K562 (cell line): ENCODE results near the gene TBXAS1. TPM values are rescaled to one million over a fixed set of nuclear protein-coding genes. Genes with fewer than 3 reads are reported as not detected.

Experiments
- ATF1 ChIP-seq, 2 experiments: fragments of 450-650 bp in 1 of 2; IDR thresholded peaks; 2 replicates each; pipeline ENCODE4 v1.6.1; 2016; ENCODE audit warnings: missing compliant biosample characterization in 1 of 2, missing genetic modification characterization in 1 of 2
- CHAMP1 ChIP-seq: fragments of 450-650 bp; IDR thresholded peaks from 2 replicates; pipeline ENCODE4 v1.6.1; 2016; ENCODE audit warnings: mild to moderate bottlenecking
- E2F3 ChIP-seq: fragments of 250-450 bp; sonication (Bioruptor Pico); IDR thresholded peaks from 2 replicates; pipeline ENCODE4 v1.4.0; 2020; ENCODE audit warnings: mild to moderate bottlenecking
- EP400 ChIP-seq: fragments of 450-650 bp; IDR thresholded peaks from 2 replicates; pipeline ENCODE4 v1.6.1; 2017; ENCODE audit warnings: antibody characterized with exemption, mild to moderate bottlenecking, moderate library complexity
- EWSR1 ChIP-seq: fragments of 450-650 bp; IDR thresholded peaks from 2 replicates; pipeline ENCODE4 v1.6.1; 2018; ENCODE audit warnings: borderline replicate concordance, mild to moderate bottlenecking, low read depth, moderate library complexity; ENCODE audit not compliant: partially characterized antibody
- FOSL1 ChIP-seq: fragments of 200-800 bp; sonication (Bioruptor generic); conservative IDR thresholded peaks from 2 replicates; pipeline ENCODE4 v1.6.1; 2016; ENCODE audit warnings: missing genetic modification characterization, missing compliant biosample characterization
- HSF4 ChIP-seq: fragments of 250-450 bp; sonication (Bioruptor Pico); IDR thresholded peaks from 2 replicates; pipeline ENCODE4 v2.1.2; 2022; ENCODE audit warnings: mild to moderate bottlenecking, moderate library complexity, borderline replicate concordance
- MTF1 ChIP-seq: fragments of 250-450 bp; sonication (Bioruptor Pico); IDR thresholded peaks from 2 replicates; pipeline ENCODE4 v1.9.0; 2021; ENCODE audit warnings: moderate library complexity, mild to moderate bottlenecking, inconsistent platforms, borderline replicate concordance
- NR1H2 ChIP-seq: sonication (generic); formaldehyde crosslinking; IDR thresholded peaks from 2 replicates; pipeline ENCODE4 v1.4.0; 2020; ENCODE audit warnings: mild to moderate bottlenecking, missing genetic modification reagents
- NRF1 ChIP-seq, 2 experiments: fragments of 450-650 bp; IDR thresholded peaks in 1 of 2; conservative IDR thresholded peaks in 1 of 2; 2 replicates each; pipeline ENCODE4 v1.6.1; 2014; ENCODE audit warnings: mild to moderate bottlenecking in 2 of 2
- RNF2 ChIP-seq: sonication (generic); IDR thresholded peaks from 2 replicates; pipeline ENCODE4 v1.6.1; 2016
- SIRT6 ChIP-seq: IDR thresholded peaks from one replicate; pipeline ENCODE4 v1.6.1; 2012; ENCODE audit warnings: low read depth, mild to moderate bottlenecking, control low read depth, inconsistent platforms, low read length, moderate library complexity
- SMAD2 ChIP-seq: fragments of 150-350 bp; IDR thresholded peaks from 2 replicates; pipeline ENCODE4 v1.6.1; 2014; ENCODE audit warnings: low read depth, mild to moderate bottlenecking, low read length
- ZNF212 ChIP-seq: fragments of 450-650 bp; formaldehyde crosslinking; IDR thresholded peaks from 2 replicates; pipeline ENCODE4 v1.4.0; 2020; ENCODE audit warnings: mild to moderate bottlenecking
- ZNF224 ChIP-seq: sonication (generic); formaldehyde crosslinking; IDR thresholded peaks from 2 replicates; pipeline ENCODE4 v1.8.0; 2022; ENCODE audit warnings: mild to moderate bottlenecking, missing genetic modification reagents
- ZNF395 ChIP-seq: fragments of 200-800 bp; sonication (Bioruptor generic); IDR thresholded peaks from 2 replicates; pipeline ENCODE4 v1.6.1; 2017; ENCODE audit warnings: missing genetic modification characterization, missing compliant biosample characterization
- ZNF583 ChIP-seq: fragments of 250-450 bp; sonication (Bioruptor Pico); IDR thresholded peaks from 2 replicates; pipeline ENCODE4 v1.4.0; 2020
- polyA plus RNA-seq, 8 experiments: library from polyadenylated mRNA; depleted of rRNA in 4 of 8; stranded (reverse) in 5 of 8; unstranded in 3 of 8; fragments of >200 nt; fragmentation: Nextera tagmentation in 2 of 8; fragmentation: Illumina TruSeq in 1 of 8; extraction: Ambion mirVana in 2 of 8; extraction: Trizol in 1 of 8; gene quantifications; 2 replicates each; pipeline versions ENCODE4 v1.2.1 to v1.2.3, GENCODE V29; 2011 to 2014; ENCODE audit warnings: inconsistent platforms in 1 of 8, missing spikeins in 1 of 8
- total RNA-seq, 7 experiments: library from RNA; depleted of rRNA in 6 of 7; stranded (reverse); fragments of >200 nt in 6 of 7; fragmentation: Illumina TruSeq in 2 of 7; extraction: Trizol in 2 of 7; gene quantifications; 2 replicates each; pipeline versions ENCODE4 v1.2.1 to v1.2.3, GENCODE V29; 2011 to 2021; ENCODE audit warnings: low replicate concordance in 1 of 7
- TF ChIP-seq, protein P1 (sequence below): sonication (generic); formaldehyde crosslinking; IDR thresholded peaks from 2 replicates; pipeline ENCODE4 v1.8.1; 2023; ENCODE audit warnings: mild to moderate bottlenecking, missing genetic modification reagents
- TF ChIP-seq, protein P2 (sequence below): sonication (generic); formaldehyde crosslinking; IDR thresholded peaks from 2 replicates; pipeline ENCODE4 v1.8.0; 2023; ENCODE audit warnings: mild to moderate bottlenecking, missing genetic modification reagents

TBXAS1 gene
- total and polyA plus RNA-seq, 9 of the 15 experiments (the other 6 are each of a cell fraction or from before 2014, with no cell fraction given) = 1.1 to 8.3 (median 1.9) TPM

DNA sequence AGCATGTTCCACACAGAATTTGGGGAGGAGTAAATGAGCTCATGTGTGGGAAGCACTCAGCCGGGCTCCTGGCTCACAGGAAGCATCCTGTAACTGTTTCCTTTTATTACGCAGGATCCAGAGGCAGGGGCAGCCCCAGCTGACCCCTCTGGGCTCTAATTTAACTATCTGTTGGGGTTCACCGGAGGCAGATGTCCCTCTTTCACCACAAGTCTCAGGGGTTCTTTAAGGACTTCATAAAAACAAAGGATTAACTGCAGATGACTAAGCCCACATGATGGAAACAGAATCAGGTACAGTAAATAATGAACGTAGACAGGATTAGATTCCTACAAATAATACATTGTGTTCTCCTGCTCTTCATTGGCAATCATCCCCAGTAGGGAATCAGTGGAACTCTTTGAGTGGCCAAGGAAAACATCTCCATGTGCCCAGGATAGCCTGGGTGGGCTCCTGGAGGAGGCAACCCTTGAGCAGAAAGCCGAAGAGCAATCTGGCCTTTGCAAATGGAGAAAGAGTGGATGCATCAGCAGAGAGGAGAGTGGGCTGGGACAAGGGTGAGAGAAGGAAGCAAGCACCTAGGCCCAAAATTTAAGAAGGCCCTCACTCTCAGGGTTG lies 24.6 kb downstream of the TBXAS1 start (continued):
- TF ChIP-seq EP400 (no peak), ZNF212 (no peak), SMAD2 (no peak), ZNF583 (CRISPR knock-in tag) (no peak), CHAMP1 (no peak), RNF2 (no peak), FOSL1 (tag) (no peak), ATF1 (CRISPR knock-in tag; IDR thresholded peaks at IDR 0.05) (no peak), ATF1 (tag; IDR thresholded peaks at IDR 0.05) (no peak), HSF4 (no peak), NR1H2 (no peak), NRF1 (conservative IDR thresholded peaks at IDR 0.05 in 1 of 2, IDR thresholded peaks at IDR 0.05 in 1 of 2) (no peak), E2F3 (0 out of 2 replicates have a peak, but pooled peaks have one; percentile 29), ZNF395 (CRISPR knock-in tag) (peak; percentile 22; the same call in 1 of the 2 replicates), MTF1 (CRISPR knock-in tag) (no peak), ZNF224 (CRISPR knock-in tag) (no peak), EWSR1 (no peak), SIRT6 (no peak)
- TF ChIP-seq, protein P1, sequence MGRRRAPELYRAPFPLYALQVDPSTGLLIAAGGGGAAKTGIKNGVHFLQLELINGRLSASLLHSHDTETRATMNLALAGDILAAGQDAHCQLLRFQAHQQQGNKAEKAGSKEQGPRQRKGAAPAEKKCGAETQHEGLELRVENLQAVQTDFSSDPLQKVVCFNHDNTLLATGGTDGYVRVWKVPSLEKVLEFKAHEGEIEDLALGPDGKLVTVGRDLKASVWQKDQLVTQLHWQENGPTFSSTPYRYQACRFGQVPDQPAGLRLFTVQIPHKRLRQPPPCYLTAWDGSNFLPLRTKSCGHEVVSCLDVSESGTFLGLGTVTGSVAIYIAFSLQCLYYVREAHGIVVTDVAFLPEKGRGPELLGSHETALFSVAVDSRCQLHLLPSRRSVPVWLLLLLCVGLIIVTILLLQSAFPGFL = no peak
- TF ChIP-seq, protein P2, sequence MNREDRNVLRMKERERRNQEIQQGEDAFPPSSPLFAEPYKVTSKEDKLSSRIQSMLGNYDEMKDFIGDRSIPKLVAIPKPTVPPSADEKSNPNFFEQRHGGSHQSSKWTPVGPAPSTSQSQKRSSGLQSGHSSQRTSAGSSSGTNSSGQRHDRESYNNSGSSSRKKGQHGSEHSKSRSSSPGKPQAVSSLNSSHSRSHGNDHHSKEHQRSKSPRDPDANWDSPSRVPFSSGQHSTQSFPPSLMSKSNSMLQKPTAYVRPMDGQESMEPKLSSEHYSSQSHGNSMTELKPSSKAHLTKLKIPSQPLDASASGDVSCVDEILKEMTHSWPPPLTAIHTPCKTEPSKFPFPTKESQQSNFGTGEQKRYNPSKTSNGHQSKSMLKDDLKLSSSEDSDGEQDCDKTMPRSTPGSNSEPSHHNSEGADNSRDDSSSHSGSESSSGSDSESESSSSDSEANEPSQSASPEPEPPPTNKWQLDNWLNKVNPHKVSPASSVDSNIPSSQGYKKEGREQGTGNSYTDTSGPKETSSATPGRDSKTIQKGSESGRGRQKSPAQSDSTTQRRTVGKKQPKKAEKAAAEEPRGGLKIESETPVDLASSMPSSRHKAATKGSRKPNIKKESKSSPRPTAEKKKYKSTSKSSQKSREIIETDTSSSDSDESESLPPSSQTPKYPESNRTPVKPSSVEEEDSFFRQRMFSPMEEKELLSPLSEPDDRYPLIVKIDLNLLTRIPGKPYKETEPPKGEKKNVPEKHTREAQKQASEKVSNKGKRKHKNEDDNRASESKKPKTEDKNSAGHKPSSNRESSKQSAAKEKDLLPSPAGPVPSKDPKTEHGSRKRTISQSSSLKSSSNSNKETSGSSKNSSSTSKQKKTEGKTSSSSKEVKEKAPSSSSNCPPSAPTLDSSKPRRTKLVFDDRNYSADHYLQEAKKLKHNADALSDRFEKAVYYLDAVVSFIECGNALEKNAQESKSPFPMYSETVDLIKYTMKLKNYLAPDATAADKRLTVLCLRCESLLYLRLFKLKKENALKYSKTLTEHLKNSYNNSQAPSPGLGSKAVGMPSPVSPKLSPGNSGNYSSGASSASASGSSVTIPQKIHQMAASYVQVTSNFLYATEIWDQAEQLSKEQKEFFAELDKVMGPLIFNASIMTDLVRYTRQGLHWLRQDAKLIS (CRISPR knock-in tag) = no peak
